Psoas muscle (tissue), 8 donors: ENCODE data around the gene ASPSCR1. TPM values are rescaled to one million over a fixed set of nuclear protein-coding genes. Genes with fewer than 3 reads are reported as not detected.
A peak's percentile ranks its signal among the peaks of the same experiment; 100 is the strongest.
"Not testable (repeated sequence)": the region's sequence is repeated elsewhere in the genome, so short reads cannot be mapped to it uniquely, and the experiment has no call there.

Source experiments
- ATAC-seq, 4 donors: fragments of 200-7000 bp; cut with Tn5 transposase; one replicate each; pipeline ENCODE4 v1.9.1; 2020; ENCODE audit warnings: moderate library complexity in 3 of 4, mild to moderate bottlenecking in 2 of 4
- DNase-seq, 2 donors: peaks; one replicate each; pipeline ENCODE4 v3.0.0-alpha.2; 2020
- H3K27ac ChIP-seq: fragments of 200-600 bp; one replicate; pipeline ENCODE4 v1.8.0; 2022
- H3K27me3 ChIP-seq, 3 donors: fragments of 200-600 bp in 1 of 3; one replicate each; pipeline versions ENCODE4 v1.6.1 to v1.8.0; 2013 to 2022; ENCODE audit warnings: low read length in 2 of 3, mild to moderate bottlenecking in 2 of 3, moderate library complexity in 1 of 3; ENCODE audit not compliant: insufficient read depth in 3 of 3
- H3K36me3 ChIP-seq, 2 donors: fragments of 200-600 bp in 1 of 2; one replicate each; pipeline versions ENCODE4 v1.6.1 to v1.8.0; 2013 to 2022; ENCODE audit warnings: low read depth in 1 of 2, mild to moderate bottlenecking in 1 of 2, moderate library complexity in 1 of 2; ENCODE audit not compliant: insufficient read depth in 1 of 2
- H3K4me1 ChIP-seq: fragments of 200-600 bp; one replicate; pipeline ENCODE4 v1.8.0; 2022
- H3K4me3 ChIP-seq: fragments of 200-600 bp; one replicate; pipeline ENCODE4 v1.8.0; 2022; ENCODE audit warnings: mild to moderate bottlenecking
- H3K9me3 ChIP-seq: fragments of 200-600 bp; one replicate; pipeline ENCODE4 v1.8.0; 2022
- CTCF ChIP-seq: fragments of 200-600 bp; IDR thresholded peaks from one replicate; pipeline ENCODE4 v1.8.0; 2022; ENCODE audit warnings: antibody characterized with exemption
- WGBS, 3 donors: extraction: QIAGEN DNeasy Blood & Tissue Kit; methylation state at CpG; one replicate each; pipeline versions ENCODE4 v1.1.6 to v1.1.7; 2013; 5-methylcytosine and 5-hydroxymethylcytosine counted together
- intact Hi-C, 2 donors: fragments of 100-400 bp; cut with DNase I; formaldehyde crosslinking; loops; one replicate each; pipeline versions ENCODE4 v1.11.0 to v1.14.2; 2022
- polyA plus RNA-seq, 3 donors: library from polyadenylated mRNA; stranded (reverse); fragments of 200-250 nt; gene quantifications; one replicate each; pipeline ENCODE4 v1.2.3, GENCODE V29; 2013
- total RNA-seq, 4 donors: library from RNA; stranded (reverse); fragmentation: NEBNext Ultra II Directional in 2 of 4; extraction: Animal tissue kit (Norgen Biotek cat#: 25700) in 2 of 4; gene quantifications; one replicate each; pipeline versions ENCODE4 v1.2.1 to v1.2.4, GENCODE V29; 2021 to 2023
- donor health status: healthy with polysubstance abuse.
- donor health status: DM: no; HTN: no; CAD: no; lungs with moderate emphysema.
- donor health status: Bipolar disorder and iron deficiency.
- donor health status: healthy.
- donor health status: DM: yes; HTN: yes; CAD: no.
- donor health status: DM: no; HTN: no; CAD: no.
- donor health status: DM: no; HTN: no; CAD: no.
- donor health status: DM: yes; HTN: yes; CAD: no.

Gene ASPSCR1
- total and polyA plus RNA-seq, 7 donors = 27.7 to 37.4 (median 33.0) TPM

GRCh38 chr17:82037889-82038195 is 60.4 kb downstream of the ASPSCR1 start:
- Histone ChIP-seq H3K27me3 (peaks cover 0 to 1% (median 0%) of the 10 kb centered on the region in 3 donors), H3K4me3 (peak overlapping the region; percentile 70), H3K27ac (peak overlapping the region; percentile 93)

GRCh38 chr17:82038796-82039409 is 61.5 kb downstream of the ASPSCR1 start:
- H3K27ac ChIP-seq, H3K4me3 ChIP-seq, H3K9me3 ChIP-seq, DNase-seq, H3K36me3 ChIP-seq, ATAC-seq, H3K27me3 ChIP-seq: not testable (repeated sequence)
- peaks cover 12% of the 10 kb centered on the region for H3K4me1 ChIP-seq
- intact Hi-C loops = loop anchor here in 1 of 2 donors (10.0 kb wide), 1 partner anchor 266 kb away; no protein-coding TSS in a partner anchor
- WGBS, 3 donors = 86 to 92% (median 90%) methylated on average over 16 of the region's 16 CpGs

More at GRCh38 chr17:82037889-82038195, 60.4 kb downstream of the ASPSCR1 start:
- 3 to 7% (median 4%) methylated on average over 10 of the region's 10 CpGs for WGBS, 3 donors
- no peaks in the 10 kb centered on the region for H3K9me3 ChIP-seq
- peaks cover 0 to 7% of the 10 kb centered on the region in 2 donors for H3K36me3 ChIP-seq
- intact Hi-C loops = loop anchor here in 1 of 2 donors (10.0 kb wide), 1 partner anchor 267 kb away; no protein-coding TSS in a partner anchor
- peaks cover 12% of the 10 kb centered on the region for H3K4me1 ChIP-seq
- no peak for ATAC-seq
- no peak for DNase-seq
- TF ChIP-seq CTCF = no peak

GRCh38 chr17:82039695-82040299 is 62.4 kb downstream of the ASPSCR1 start:
- no peak for DNase-seq
- intact Hi-C loops = loop anchor here in 1 of 2 donors (10.0 kb wide), 1 partner anchor 265 kb away; no protein-coding TSS in a partner anchor
- Histone ChIP-seq H3K9me3 (no peaks in the 10 kb centered on the region), H3K4me1 (peaks cover 12% of the 10 kb centered on the region), H3K27ac (no peak overlapping the region), H3K27me3 (no peaks in the 10 kb centered on the region), H3K4me3 (no peak overlapping the region), H3K36me3 (peaks cover 0 to 7% of the 10 kb centered on the region in 2 donors)
- 89 to 95% (median 95%) methylated on average over 8 of the region's 8 CpGs for WGBS, 3 donors
- ATAC-seq = no peak
- no peak for TF ChIP-seq CTCF

- TF ChIP-seq CTCF = no peak
- Histone ChIP-seq H3K27me3 (no peaks in the 10 kb centered on the region), H3K4me3 (no peak overlapping the region), H3K9me3 (no peaks in the 10 kb centered on the region), H3K27ac (no peak overlapping the region), H3K36me3 (no peaks in the 10 kb centered on the region), H3K4me1 (peaks cover 6% of the 10 kb centered on the region)
- ATAC-seq = no peak
- WGBS, 3 donors = 83 to 84% (median 84%) methylated on average over 17 of the region's 17 CpGs
- DNase-seq = no peak
- intact Hi-C loops = no loop called here
Measured at GRCh38 chr17:82041144-82041814, 63.9 kb downstream of the ASPSCR1 start.

- intact Hi-C loops = no loop called here
- ATAC-seq = no peak
Measured at GRCh38 chr17:82042649-82043048, 65.2 kb downstream of the ASPSCR1 start.

More at GRCh38 chr17:82042649-82043048, 65.2 kb downstream of the ASPSCR1 start:
- TF ChIP-seq CTCF = no peak
- Histone ChIP-seq H3K27me3 (no peaks in the 10 kb centered on the region), H3K36me3 (peaks cover 0 to 13% of the 10 kb centered on the region in 2 donors), H3K27ac (no peak overlapping the region), H3K4me3 (no peak overlapping the region), H3K4me1 (no peaks in the 10 kb centered on the region), H3K9me3 (no peaks in the 10 kb centered on the region)
- 86 to 90% (median 87%) methylated on average over 9 of the region's 9 CpGs for WGBS, 3 donors
- no peak for DNase-seq
